Mononuclear cell (primary cell): ENCODE measurements around the gene GIPC2. TPM values are rescaled to one million over a fixed set of nuclear protein-coding genes. Genes with fewer than 3 reads are reported as not detected.
"Not testable (repeated sequence)": the region's sequence is repeated elsewhere in the genome, so short reads cannot be mapped to it uniquely, and the experiment has no call there.

Experiments used
- H3K27me3 ChIP-seq: 2 replicates; pipeline ENCODE4 v1.6.0; 2011; ENCODE audit warnings: low read length, control low read depth; ENCODE audit not compliant: insufficient read depth
- H3K4me1 ChIP-seq: 2 replicates; pipeline ENCODE4 v1.5.1; 2011; ENCODE audit warnings: mild to moderate bottlenecking, low read length, control low read depth; ENCODE audit not compliant: insufficient read depth
- H3K4me3 ChIP-seq: 2 replicates; pipeline ENCODE4 v1.5.1; 2011; ENCODE audit warnings: mild to moderate bottlenecking, low read length, moderate library complexity
- H3K9me3 ChIP-seq: 2 replicates; pipeline ENCODE4 v1.5.1; 2011; ENCODE audit warnings: low read depth, mild to moderate bottlenecking, control low read depth, low read length
- total RNA-seq: library from RNA; depleted of rRNA; stranded (reverse); fragments of >200 nt; gene quantifications from one replicate; pipeline ENCODE4 v1.2.3, GENCODE V29; 2012

GIPC2 gene
- total RNA-seq, 1 donor = under 0.01 TPM

DNA sequence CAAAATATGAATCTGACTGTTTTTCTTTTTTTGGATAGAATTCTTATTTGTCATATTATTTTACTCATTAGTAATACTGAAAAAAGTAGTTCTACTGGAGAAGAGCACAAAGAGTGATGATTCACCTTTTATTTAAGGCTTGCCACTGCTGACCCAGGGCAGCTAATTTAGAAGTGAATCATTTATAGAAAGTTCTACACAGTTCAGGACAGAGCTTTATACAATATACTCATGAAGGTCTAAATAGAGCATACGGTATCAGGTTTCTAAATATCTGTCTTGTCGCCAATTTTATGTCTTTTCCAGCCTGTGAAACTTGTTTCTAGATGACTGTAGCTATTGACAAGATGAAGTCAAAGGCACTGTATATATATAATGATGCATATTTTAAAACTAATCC lies 25.0 kb downstream of the GIPC2 start:
- H3K27me3 ChIP-seq = no peaks in the 10 kb centered on the region
- no peaks in the 10 kb centered on the region for H3K4me1 ChIP-seq
- no peak overlapping the region for H3K4me3 ChIP-seq
- H3K9me3 ChIP-seq = no peaks in the 10 kb centered on the region

DNA sequence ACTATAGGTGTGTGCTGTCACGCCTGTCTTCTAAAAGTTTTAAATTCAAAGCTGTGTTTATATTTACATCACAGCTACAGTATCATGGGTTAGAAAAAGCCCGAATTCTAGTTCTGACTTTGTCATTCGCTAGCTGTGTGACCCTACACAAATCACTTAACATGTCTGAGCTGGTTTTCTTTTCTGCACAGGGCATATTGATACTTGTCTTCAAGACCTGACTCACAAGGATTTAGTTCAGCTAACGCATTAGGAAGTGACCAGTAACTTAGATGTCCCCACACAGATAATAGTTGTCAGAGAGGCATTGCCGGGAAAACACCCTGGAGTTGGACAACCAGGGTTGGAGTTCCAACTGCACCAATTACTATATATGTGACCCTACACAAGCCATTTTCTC lies 25.9 kb downstream of the GIPC2 start:
- Histone ChIP-seq H3K9me3 (no peaks in the 10 kb centered on the region), H3K27me3 (no peaks in the 10 kb centered on the region), H3K4me1 (no peaks in the 10 kb centered on the region), H3K4me3 (no peak overlapping the region)

DNA sequence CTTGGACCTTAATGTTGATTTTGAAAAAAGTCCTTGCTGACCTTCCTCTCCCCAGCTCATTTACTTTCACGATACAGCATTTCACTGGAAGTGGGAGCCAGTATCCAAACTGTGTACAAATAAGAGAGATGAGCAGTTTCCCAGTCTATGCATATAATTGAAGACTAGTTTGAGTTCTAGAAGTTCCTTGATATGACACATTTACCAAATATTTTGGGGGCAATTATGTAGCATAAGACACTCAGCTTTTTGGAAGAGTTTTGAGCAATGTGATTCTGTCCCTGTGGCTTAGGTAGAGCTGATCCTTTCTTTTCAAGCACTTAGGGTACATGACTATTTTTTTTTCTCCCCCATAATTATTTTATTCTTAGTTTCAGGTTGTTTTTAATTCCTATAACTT lies 26.4 kb downstream of the GIPC2 start:
- no peaks in the 10 kb centered on the region for H3K4me1 ChIP-seq
- no peaks in the 10 kb centered on the region for H3K9me3 ChIP-seq
- no peaks in the 10 kb centered on the region for H3K27me3 ChIP-seq
- H3K4me3 ChIP-seq = no peak overlapping the region

DNA sequence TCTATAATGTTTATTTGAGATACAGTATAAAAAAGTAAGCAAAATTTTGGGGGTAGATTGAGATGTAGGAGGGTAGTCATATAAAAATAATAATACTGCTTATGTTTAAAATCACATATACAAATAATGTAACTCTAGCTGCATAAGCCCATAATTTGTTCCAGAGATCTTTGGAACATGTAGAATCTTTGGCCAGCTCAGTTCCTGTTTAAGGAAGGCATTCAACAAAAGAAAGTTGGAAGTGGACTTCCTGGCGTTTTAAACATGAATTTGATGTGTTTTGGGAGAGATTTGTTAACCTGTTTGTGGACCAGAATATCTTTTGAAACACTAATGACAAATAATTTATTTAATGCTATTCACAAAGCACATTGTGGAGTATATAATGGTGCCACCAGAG lies 27.7 kb downstream of the GIPC2 start:
- no peak overlapping the region for H3K4me3 ChIP-seq

DNA sequence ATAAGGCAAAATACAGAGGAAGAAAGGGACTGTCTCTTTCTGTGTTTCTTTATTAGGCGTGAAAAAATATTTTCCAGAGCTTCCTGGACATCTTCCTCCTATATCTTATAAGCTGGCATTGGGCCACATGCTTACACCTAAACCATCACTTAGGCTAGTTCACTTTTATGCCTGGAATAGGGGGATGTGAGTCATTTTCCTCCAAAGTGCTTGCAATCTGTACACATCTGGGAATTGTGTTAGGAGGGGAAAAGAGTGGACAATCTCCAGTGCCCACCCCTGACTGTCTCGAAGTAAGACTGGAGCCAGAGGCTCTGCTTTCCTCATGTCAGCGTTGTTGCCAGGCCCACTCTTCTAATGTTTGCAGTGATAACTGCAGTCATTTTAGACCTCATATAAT lies 29.9 kb downstream of the GIPC2 start:
- Histone ChIP-seq H3K4me3 (no peak overlapping the region), H3K27me3 (no peaks in the 10 kb centered on the region), H3K4me1 (no peaks in the 10 kb centered on the region), H3K9me3 (no peaks in the 10 kb centered on the region)

More for the DNA sequence above, 27.7 kb downstream of the GIPC2 start:
- H3K9me3 ChIP-seq = no peaks in the 10 kb centered on the region
- H3K4me1 ChIP-seq = no peaks in the 10 kb centered on the region
- no peaks in the 10 kb centered on the region for H3K27me3 ChIP-seq

DNA sequence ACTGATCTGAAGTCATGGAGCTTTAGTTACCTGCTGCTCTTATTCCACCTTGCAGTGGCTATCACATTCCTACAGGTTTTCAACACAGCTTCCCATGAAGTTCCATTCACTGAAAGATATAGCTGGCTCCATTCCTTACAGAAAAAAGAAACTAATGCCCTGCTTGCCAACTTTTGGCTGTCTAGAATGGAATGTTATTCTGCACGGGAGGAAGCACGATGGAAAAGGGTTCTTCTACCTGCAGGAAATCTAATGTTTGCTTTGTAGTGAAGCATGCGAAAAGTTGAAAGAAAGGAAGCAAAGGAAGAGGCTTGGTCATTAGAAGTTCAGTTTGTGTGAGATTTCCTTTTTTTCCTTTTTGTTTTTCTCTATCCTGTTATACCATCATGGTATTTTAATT lies 32.6 kb downstream of the GIPC2 start:
- no peaks in the 10 kb centered on the region for H3K9me3 ChIP-seq
- no peaks in the 10 kb centered on the region for H3K27me3 ChIP-seq
- no peak overlapping the region for H3K4me3 ChIP-seq
- H3K4me1 ChIP-seq = no peaks in the 10 kb centered on the region

DNA sequence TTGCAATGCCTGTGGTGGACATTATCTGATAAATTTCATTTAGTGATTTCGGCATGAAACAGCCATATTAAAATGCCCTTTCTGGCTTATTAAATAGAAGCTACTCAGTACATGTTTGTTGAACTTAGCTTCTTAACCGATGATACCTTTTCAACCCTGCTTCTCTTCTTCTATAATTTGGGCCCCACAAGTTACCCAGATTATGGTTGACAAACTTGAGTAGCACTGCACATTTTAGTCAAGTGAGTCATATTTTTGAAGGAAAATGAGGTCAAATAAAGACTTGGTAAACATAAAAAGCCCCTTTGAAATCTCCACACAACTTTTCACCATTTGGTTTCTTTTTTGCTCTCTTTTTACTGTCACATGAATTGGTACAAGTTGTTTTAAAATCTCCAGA lies 33.8 kb downstream of the GIPC2 start:
- Histone ChIP-seq H3K9me3 (no peaks in the 10 kb centered on the region), H3K4me3 (no peak overlapping the region), H3K4me1 (no peaks in the 10 kb centered on the region), H3K27me3 (no peaks in the 10 kb centered on the region)

DNA sequence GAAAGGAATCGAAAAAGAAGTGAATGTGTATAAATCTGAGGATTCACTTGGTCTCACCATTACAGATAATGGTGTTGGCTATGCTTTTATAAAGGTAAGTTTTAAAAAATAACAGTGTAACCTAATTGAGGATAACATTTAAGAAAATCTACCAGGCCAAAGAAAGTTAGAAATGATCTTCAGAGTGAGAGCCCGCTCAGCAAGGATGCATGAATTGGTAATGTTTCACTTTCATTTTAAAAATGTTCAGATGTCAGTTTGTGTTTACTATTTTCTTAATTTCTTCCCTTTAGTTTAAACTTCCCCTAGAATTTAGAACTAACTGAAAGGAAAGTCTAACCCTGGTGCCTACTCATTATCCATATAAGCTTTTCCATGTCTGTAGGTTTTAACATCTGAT lies 35.0 kb downstream of the GIPC2 start:
- no peak overlapping the region for H3K4me3 ChIP-seq
- H3K9me3 ChIP-seq = no peaks in the 10 kb centered on the region
- no peaks in the 10 kb centered on the region for H3K4me1 ChIP-seq
- H3K27me3 ChIP-seq = no peaks in the 10 kb centered on the region

DNA sequence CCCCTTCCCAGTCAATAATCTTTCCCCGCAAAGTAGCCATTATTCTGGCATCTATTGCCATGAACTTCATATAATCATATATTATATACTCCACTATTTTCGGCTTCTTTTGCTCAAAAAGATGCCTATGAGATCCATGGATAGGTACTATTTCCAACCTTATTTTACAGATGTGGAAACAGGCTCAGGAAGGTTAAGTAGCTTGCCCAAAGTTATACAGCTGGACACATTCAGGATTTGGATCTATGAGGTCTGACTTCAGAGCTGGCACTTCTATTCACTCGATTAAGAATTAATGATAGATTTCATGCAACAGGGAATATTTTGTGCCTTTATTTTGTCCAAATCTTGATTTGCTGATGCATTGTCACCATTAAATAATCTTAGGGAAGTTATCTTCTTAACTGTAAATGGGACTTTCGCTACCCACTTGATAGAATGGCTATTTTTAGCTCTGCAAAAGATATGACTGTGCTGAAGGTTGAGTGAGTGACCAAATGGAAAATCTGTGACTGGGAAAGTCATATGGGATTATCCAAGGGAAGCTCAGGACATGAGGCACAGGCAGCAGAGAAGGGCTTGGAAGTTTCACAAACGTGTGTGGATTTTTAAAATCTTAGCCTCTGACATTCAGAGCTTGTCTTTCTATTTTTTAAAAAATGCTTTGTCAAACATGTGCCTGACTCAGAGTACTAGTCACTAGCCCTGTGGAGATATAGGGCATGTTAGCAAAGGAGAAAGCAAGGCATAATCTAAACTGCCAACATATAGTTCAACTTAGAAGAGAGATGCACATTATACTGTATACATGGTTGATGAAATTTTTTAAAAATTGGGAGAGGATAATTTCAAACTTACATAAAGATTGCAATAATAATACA lies 36.5 kb downstream of the GIPC2 start:
- peaks cover 14% of the 10 kb centered on the region for H3K9me3 ChIP-seq
- no peak overlapping the region for H3K4me3 ChIP-seq
- no peaks in the 10 kb centered on the region for H3K27me3 ChIP-seq
- no peaks in the 10 kb centered on the region for H3K4me1 ChIP-seq

DNA sequence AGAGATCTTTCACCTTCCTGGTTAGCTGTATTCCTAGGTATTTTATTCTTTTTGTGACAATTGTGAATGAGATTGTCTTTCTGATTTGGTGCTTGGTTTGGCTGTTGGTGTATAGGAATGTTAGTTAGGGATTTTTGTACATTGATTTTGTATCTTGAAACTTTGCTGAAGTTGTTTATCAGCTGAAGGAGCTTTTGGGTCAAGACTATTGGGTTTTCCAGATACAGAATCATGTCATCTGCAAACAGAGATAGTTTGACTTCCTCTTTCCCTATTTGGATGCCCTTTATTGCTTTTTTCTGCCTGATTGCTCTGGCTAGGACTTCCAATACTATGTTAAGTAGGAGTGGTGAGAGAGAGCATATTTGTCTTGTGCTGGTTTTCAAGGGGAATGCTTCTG lies 38.9 kb downstream of the GIPC2 start:
- peaks cover 16% of the 10 kb centered on the region for H3K9me3 ChIP-seq
- H3K4me3 ChIP-seq, H3K27me3 ChIP-seq, H3K4me1 ChIP-seq: not testable (repeated sequence)

DNA sequence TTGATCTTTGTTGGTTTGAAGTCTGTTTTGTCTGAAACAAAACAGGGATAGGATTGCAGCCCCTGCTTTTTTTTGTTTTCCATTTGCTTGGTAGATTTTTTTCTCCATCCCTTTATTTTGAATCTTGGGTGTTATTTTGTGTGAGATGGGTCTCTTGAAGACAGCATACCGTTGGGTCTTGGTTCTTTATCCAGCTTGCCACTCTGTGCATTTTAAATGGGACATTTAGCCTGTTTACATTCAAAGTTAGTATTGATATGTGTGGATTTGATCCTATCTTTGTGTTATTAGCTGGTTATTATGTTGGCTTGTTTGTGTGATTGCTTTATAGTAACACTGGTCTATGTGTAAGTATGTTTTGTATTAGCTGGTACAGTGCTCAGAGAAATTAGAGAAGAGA lies 40.9 kb downstream of the GIPC2 start:
- Histone ChIP-seq H3K27me3 (no peaks in the 10 kb centered on the region), H3K4me1 (no peaks in the 10 kb centered on the region), H3K9me3 (peaks cover 16% of the 10 kb centered on the region), H3K4me3 (no peak overlapping the region)

DNA sequence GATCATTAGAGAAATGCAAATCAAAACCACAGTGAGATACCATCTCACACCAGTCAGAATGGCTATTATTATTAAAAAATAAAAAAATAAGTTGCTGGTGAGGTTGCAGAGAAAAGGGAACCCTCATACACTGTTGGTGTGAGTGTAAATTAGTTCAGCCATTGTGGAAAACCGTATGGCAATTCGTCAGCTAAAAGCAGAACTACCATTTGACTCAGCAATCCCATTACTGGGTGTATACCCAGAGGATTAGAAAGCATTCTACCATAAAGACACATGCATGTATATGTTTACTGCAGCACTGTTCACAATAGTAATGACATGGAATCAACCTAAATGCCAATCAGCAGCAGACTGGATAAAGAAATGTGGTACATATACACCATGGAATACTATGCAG lies 42.2 kb downstream of the GIPC2 start:
- no peaks in the 10 kb centered on the region for H3K27me3 ChIP-seq
- H3K4me3 ChIP-seq = no peak overlapping the region
- H3K4me1 ChIP-seq = no peaks in the 10 kb centered on the region
- H3K9me3 ChIP-seq = peaks cover 16% of the 10 kb centered on the region

DNA sequence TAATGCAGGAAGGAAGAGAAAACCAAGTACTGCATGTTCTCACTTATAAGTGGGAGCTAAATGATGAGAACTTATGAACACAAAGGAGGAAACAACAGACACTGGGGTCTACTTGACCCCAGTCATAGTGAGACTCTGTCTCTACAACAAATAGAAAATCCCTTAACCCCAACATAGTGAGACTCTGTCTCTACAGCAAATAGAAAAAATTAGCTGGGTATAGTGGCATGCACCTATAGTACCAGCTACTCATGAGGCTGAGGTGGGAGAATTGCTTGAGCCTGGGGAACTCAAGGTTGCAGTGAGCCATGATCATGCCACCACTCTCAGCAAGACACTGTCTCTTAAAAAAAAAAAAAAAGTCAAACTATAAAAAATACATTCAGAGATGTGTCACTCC lies 42.7 kb downstream of the GIPC2 start:
- no peaks in the 10 kb centered on the region for H3K27me3 ChIP-seq
- H3K9me3 ChIP-seq = peaks cover 16% of the 10 kb centered on the region
- no peaks in the 10 kb centered on the region for H3K4me1 ChIP-seq
- H3K4me3 ChIP-seq = no peak overlapping the region

DNA sequence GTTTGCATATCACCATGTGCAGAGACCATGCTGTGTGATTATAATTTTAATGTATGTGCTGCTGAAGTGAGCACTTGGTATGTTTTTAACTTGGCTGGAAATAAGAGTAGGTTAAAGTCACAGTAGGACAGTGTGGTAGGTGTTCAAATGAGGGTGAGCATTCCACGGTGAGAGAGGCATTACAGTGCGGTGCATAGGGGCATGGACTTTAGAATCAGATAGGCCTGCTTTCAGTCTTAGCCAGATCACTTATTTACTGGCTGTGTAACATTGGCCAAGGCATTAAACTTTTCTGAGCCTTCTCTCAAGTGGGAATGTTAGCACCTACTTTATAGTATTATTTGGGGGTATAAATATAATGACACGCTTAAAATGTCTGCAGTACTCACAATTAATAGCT lies 43.2 kb downstream of the GIPC2 start:
- H3K4me1 ChIP-seq = no peaks in the 10 kb centered on the region
- H3K27me3 ChIP-seq = no peaks in the 10 kb centered on the region
- peaks cover 16% of the 10 kb centered on the region for H3K9me3 ChIP-seq
- H3K4me3 ChIP-seq = no peak overlapping the region

DNA sequence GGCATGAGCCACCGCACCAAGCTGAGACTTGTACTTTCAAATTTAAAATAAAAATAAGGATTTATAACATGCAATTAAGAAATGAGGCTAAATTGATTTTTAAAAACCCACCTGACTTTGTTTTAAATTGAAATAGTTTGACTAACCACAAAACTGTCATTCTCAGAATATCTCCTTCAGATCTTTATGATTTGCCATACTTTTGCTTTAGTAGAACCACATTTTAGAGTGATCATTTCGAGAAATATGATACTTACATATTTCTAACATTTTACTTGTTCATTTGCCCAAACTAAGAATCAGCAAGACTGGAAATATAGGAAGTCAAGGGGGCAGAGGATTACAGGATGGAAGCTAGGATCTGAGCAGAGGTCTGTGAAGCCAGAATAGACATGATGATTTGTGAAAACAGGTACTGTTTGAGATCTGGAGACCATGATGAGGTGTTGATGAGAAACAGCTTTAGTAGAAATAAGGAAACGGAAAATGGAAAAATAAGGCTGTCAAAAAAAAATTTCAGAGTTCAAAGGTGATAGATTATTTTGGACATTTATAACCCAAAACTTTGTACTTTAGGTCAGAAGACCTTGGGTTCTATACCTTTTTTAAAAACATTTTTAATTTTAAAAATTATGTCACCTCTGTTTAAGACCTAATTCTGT lies 44.8 kb downstream of the GIPC2 start:
- no peaks in the 10 kb centered on the region for H3K27me3 ChIP-seq
- peaks cover 16% of the 10 kb centered on the region for H3K9me3 ChIP-seq
- H3K4me1 ChIP-seq = no peaks in the 10 kb centered on the region
- H3K4me3 ChIP-seq = no peak overlapping the region
